Measurements from ENCODE around the gene ZXDA.
"Not testable (repeated sequence)": the region's sequence is repeated elsewhere in the genome, so short reads cannot be mapped to it uniquely, and the experiment has no call there.

Gene ZXDA

DNA sequence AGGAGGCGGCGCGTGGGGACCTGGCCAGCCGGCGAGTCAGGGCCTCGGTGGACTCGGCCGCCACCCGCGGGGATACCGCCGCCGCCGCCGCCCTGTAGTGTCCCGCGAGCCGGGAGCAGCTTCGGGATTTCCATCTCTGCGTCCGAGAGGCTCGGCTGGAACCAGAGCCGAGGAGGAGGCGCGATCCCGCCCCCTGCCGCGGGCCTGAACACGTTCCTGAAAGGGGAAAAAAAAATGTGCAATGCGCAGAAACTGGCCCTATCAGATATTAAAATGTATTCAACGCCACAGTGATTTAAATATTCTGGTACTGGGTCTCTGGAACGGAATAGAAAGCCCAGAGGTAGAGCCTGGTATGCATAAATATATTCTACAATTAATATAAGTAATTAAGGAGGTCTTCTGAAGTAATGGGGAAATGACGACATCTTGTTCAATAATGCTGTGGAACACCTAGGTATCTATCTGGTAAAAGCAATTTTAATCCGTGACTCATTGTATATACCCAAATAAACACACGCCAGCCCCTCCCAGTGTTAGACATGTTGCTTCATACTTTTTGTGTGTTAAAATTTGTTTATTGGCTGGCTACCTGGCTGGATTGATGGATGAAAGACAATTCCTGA is at the start of gene ZXDA:
ZXDA (minus strand) TSS at position 172 of the 626 bp plus-strand sequence; CDS start at position 134, 38 bp downstream.
- peak; percentile 1 for DNase-seq (ENCODE audit: low read depth)

- no peak for DNase-seq (ENCODE audit: low read depth)
Observed at GRCh38 chrX:57952320-57952678, 42.0 kb upstream of the ZXDA start.

- DNase-seq (ENCODE audit: low read depth): no peak
Observed at GRCh38 chrX:57951666-57952319, 41.5 kb upstream of the ZXDA start.

- DNase-seq (ENCODE audit: low read depth): no peak
Observed at GRCh38 chrX:57933321-57933720, 23.1 kb upstream of the ZXDA start.

GRCh38 chrX:57932266-57932665 is 22.0 kb upstream of the ZXDA start:
- no peak for DNase-seq (ENCODE audit: low read depth)

DNA sequence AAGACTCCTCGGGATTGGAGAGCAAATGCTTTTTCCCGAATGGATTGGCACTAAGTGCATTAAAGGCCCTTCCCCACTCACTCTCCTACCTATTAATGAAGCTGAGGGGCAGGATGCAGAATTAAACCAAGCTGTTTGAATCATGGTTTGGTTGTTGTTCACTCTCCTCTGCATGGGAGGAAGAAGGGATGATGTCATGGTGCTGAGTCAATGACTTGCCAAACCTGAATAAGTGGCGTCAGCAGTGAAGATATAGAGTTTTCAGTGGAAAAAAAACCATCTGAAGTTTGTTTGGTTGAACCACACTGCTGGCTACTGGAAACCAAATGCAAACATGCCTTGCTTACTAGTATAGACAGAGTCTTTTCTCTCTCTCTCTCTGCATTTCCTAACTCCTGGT is 19.8 kb upstream of the ZXDA start:
- no peak for DNase-seq (ENCODE audit: low read depth)

GRCh38 chrX:57929373-57929772 is 19.1 kb upstream of the ZXDA start:
- peak; percentile 6 for DNase-seq (ENCODE audit: low read depth)

GRCh38 chrX:57925806-57926205 is 15.5 kb upstream of the ZXDA start:
- DNase-seq (ENCODE audit: low read depth): no peak

DNA sequence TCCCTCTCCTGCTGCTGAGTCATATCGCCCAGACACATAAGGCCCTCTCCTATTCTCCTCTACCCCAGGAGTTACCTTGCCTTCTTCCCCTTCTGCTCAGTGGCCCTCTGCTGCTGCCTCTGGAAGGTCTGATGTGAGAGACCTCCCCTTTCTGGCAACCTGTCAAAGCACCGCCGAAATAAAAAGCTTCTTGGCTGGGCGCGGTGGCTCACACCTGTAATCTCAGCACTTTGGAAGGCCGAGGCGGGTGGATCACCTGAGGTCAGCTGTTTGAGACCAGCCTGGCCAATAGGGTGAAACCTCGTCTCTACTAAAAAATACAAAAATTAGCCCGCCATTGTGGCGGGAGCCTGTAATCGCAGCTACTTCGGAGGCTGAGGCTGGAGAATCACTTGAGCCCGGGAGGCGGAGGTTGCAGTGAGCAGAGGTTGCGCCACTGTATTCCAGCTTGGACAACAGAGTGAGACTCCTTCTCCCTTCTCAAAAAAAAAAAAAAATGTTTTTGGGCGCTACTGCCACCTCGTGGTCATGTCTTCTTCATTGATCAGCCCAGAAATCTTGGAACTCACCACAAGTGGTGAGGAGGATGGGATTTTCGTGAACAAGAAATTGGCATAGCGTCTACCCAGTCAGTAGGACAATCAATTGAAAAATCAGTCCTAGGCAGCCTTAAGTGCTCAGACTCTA is 8.6 kb upstream of the ZXDA start:
- DNase-seq (ENCODE audit: low read depth): peak; percentile 17

GRCh38 chrX:57915680-57916079 is 5.4 kb upstream of the ZXDA start:
- DNase-seq (ENCODE audit: low read depth): no peak

- peak; percentile 20 for DNase-seq (ENCODE audit: low read depth)
Observed at GRCh38 chrX:57909595-57910286, 517 bp downstream of the ZXDA start.

- not testable (repeated sequence) for DNase-seq (ENCODE audit: low read depth)
Observed at GRCh38 chrX:57908972-57909594, 1.2 kb downstream of the ZXDA start.

DNA sequence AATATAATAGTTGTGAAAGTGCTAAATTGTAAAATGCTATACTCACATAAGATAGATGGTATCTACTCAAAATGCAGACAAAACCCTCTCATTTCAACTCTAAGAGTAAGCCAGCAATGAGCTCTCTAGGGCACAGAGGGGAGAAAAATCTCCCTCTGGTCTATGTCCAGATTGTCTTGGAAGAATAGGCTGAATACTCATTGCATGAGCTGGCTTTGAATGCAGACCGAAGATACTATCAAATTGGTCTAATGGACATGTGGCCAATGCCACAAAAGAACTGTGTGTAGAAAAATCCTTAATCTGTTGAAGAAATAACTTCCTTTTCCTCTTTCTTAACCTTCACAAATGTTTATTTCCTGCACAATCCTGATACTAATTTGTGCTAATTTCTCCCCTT is 3.5 kb downstream of the ZXDA start:
- peak; percentile 60 for DNase-seq (ENCODE audit: low read depth)

GRCh38 chrX:57905141-57905540 is 5.1 kb downstream of the ZXDA start:
- no peak for DNase-seq (ENCODE audit: low read depth)

DNA sequence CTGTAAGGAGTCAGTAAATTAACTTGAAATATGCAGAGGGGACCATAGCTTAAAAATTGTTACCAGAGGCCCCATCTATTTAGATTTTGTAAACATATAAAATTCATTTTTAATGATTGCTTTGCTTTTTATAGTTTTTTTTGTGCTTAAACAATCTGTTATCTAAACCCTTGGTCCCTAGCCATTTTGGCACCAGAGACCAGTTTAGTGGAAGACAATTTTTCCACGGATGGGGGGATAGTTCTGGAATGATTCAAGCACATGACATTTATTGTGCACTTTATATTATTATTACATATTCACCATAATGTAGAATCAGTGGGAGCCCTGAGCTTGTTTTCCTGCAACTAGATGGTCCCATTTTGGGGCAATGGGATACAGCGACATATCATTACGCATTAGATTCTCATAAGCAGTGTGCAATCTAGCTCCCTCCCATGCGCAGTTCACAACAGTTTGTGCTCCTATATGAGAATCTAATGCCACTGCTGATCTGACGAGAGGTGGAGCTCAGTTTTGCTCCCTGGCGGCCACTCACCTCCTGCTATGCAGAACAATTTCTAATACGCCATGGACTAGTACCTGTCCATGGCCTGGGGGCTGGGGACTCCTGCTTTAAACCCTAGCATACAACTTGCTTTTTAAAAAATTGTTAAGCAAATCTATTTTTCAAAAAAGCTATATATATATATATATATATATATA is 5.9 kb downstream of the ZXDA start:
- DNase-seq (ENCODE audit: low read depth): no peak

DNA sequence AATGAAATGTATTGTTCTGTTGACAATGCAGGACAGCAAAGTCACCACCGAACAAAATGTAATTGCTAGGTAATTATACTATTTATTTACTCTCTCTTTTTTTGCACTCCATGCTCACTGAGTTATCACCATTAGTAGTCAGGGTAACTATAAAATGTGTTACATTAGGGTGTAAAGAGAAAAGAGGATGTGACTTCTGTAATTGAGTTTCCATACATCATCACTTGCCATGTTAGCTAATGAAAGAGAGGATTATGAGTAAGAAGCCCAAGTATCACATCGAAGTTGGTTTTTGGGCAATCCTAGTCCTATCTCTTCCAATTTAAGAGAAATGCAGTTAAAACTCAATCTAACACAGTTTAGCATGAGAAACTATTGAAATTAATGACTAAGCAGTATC is 7.6 kb downstream of the ZXDA start:
- DNase-seq (ENCODE audit: low read depth): no peak

DNA sequence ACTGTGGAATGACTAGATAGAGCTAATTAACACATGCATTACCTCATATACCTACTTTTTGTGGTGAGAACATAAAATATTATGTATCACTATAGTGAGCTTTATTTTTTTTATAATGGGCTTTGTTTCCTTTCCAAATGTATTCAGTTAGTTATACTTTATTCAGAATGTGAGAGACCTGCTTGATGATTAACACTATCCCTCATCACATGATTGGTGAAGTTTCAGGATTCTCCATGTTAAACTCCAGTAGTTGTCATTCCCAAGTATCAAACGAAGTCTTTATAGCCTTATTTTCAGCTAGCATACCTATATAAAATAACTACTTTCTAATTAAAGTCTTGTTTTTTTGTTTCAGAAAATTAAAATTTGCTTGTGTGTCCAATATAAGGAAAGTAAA is 8.8 kb downstream of the ZXDA start:
- no peak for DNase-seq (ENCODE audit: low read depth)

DNA sequence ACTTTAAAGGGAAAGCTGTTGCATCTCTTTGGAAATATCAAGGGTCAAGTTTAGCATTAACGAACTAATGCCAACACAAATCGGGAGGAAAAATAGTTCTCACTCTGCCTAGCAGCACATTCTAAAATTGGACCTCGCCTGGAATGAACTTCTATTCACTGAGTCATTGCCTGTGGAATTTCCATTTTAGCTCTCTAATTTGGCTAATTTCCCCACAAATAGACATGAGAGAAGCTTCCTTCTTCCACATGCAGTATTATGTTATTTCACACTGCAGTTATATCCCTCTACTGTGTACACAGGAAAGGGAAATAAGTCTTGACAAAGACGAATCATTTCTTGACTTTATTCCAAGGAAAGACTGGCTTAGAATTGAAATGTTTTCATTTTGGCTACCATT is 9.3 kb downstream of the ZXDA start:
- DNase-seq (ENCODE audit: low read depth): peak; percentile 65

DNA sequence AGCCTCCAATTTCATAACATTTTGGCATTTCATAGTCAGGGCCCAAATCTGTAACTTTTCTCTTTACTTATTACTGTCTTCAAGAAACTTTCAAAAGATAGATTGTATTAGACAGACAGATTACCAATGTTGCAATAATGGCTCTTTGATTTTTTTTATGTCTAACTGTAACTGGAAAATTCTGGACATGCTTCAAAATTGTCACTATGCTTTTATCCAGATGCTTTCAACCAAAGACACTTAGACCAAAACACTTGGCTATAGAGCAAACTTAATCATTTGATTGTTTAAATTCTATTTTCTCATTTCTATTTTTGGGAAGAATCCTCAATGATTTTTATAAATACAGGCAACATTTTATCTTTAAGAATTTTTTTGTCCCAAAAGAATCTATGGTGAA is 10.4 kb downstream of the ZXDA start:
- DNase-seq (ENCODE audit: low read depth): no peak

- DNase-seq (ENCODE audit: low read depth): no peak
Observed at GRCh38 chrX:57899064-57899463, 11.2 kb downstream of the ZXDA start.

GRCh38 chrX:57871463-57871862 is 38.8 kb downstream of the ZXDA start:
- no peak for DNase-seq (ENCODE audit: low read depth)
